Colonic mucosa (tissue), 4 donors: ENCODE results near the gene PCGF6. TPM values are rescaled to one million over a fixed set of nuclear protein-coding genes. Genes with fewer than 3 reads are reported as not detected.

ENCODE experiments used
- DNase-seq: peaks from one replicate; pipeline ENCODE4 v3.0.0-alpha.2; 2020
- H3K27ac ChIP-seq: fragments of 200-600 bp; one replicate; pipeline ENCODE4 v1.8.0; 2021
- H3K27me3 ChIP-seq: fragments of 200-600 bp; one replicate; pipeline ENCODE4 v1.8.0; 2021
- H3K36me3 ChIP-seq: fragments of 200-600 bp; one replicate; pipeline ENCODE4 v1.8.0; 2021
- H3K4me1 ChIP-seq: fragments of 200-600 bp; one replicate; pipeline ENCODE4 v1.8.0; 2021; ENCODE audit warnings: mild to moderate bottlenecking
- H3K4me3 ChIP-seq: fragments of 200-600 bp; one replicate; pipeline ENCODE4 v1.8.0; 2021
- H3K9ac ChIP-seq, 2 donors: one replicate each; pipeline ENCODE4 v1.7.0; 2013; ENCODE audit warnings: control low read depth in 2 of 2, low read depth in 2 of 2, low read length in 2 of 2
- H3K9me3 ChIP-seq: fragments of 200-600 bp; one replicate; pipeline ENCODE4 v1.8.0; 2021
- CTCF ChIP-seq: fragments of 200-600 bp; IDR thresholded peaks from one replicate; pipeline ENCODE4 v1.8.0; 2022; ENCODE audit warnings: antibody characterized with exemption, mild to moderate bottlenecking
- intact Hi-C: fragments of 100-400 bp; cut with DNase I; formaldehyde crosslinking; loops from one replicate; pipeline ENCODE4 v1.14.1; 2022
- total RNA-seq, 2 donors: library from RNA; stranded (reverse); fragmentation: NEBNext Ultra II Directional in 1 of 2; extraction: Animal tissue kit (Norgen Biotek cat#: 25700) in 1 of 2; gene quantifications; one replicate each; pipeline ENCODE4 v1.2.1, GENCODE V29; 2021
- donor health status: healthy.
- donor health status: DM: no; HTN: no; CAD: no.
- donor health status: DM: no; HTN: no; CAD: no.

Gene PCGF6
- total RNA-seq, 2 donors from 2014 or later: 7.6 to 8.6 TPM

GRCh38 chr10:103336370-103336769, 14.6 kb downstream of the PCGF6 start:
- Histone ChIP-seq H3K4me3 (no peak overlapping the region), H3K9me3 (no peaks in the 10 kb centered on the region), H3K36me3 (peaks cover 8% of the 10 kb centered on the region), H3K27me3 (no peaks in the 10 kb centered on the region), H3K27ac (no peak overlapping the region), H3K9ac (no peak overlapping the region), H3K4me1 (no peaks in the 10 kb centered on the region)
- DNase-seq: no peak
- no peak for TF ChIP-seq CTCF
- intact Hi-C loops: loop anchor here (10.0 kb wide), 1 partner anchor 422 kb away; the partner anchor contains the start of gene CNNM2

GRCh38 chr10:103334567-103334966, 16.4 kb downstream of the PCGF6 start:
- intact Hi-C loops: loop anchor here (10.0 kb wide), 1 partner anchor 420 kb away; the partner anchor contains the start of gene CNNM2
- H3K36me3 ChIP-seq: peaks cover 8% of the 10 kb centered on the region

GRCh38 chr10:103333934-103334520, 16.9 kb downstream of the PCGF6 start:
- H3K27ac ChIP-seq: no peak overlapping the region
- no peak for DNase-seq
- H3K27me3 ChIP-seq: no peaks in the 10 kb centered on the region
- H3K36me3 ChIP-seq: peaks cover 8% of the 10 kb centered on the region
- H3K4me1 ChIP-seq: no peaks in the 10 kb centered on the region
- intact Hi-C loops: loop anchor here (10.0 kb wide), 1 partner anchor 419 kb away; the partner anchor contains the start of gene CNNM2
- no peak overlapping the region for H3K4me3 ChIP-seq
- H3K9me3 ChIP-seq: no peaks in the 10 kb centered on the region
- H3K9ac ChIP-seq: no peak overlapping the region
- TF ChIP-seq CTCF: peak; percentile 59

More at GRCh38 chr10:103334567-103334966, 16.4 kb downstream of the PCGF6 start:
- Histone ChIP-seq H3K27me3 (no peaks in the 10 kb centered on the region), H3K27ac (no peak overlapping the region), H3K4me1 (no peaks in the 10 kb centered on the region), H3K9ac (no peak overlapping the region), H3K9me3 (no peaks in the 10 kb centered on the region), H3K4me3 (no peak overlapping the region)
- no peak for TF ChIP-seq CTCF
- DNase-seq: no peak

GRCh38 chr10:103327906-103328305, 23.0 kb downstream of the PCGF6 start:
- no peak overlapping the region for H3K4me3 ChIP-seq
- H3K4me1 ChIP-seq: no peaks in the 10 kb centered on the region
- TF ChIP-seq CTCF: no peak
- no peak overlapping the region for H3K27ac ChIP-seq
- intact Hi-C loops: no loop called here
- no peaks in the 10 kb centered on the region for H3K9me3 ChIP-seq
- no peak overlapping the region for H3K9ac ChIP-seq
- no peak for DNase-seq
- no peaks in the 10 kb centered on the region for H3K36me3 ChIP-seq
- no peaks in the 10 kb centered on the region for H3K27me3 ChIP-seq

GRCh38 chr10:103316087-103316486, 34.9 kb downstream of the PCGF6 start:
- no peak for DNase-seq
- Histone ChIP-seq H3K27ac (no peak overlapping the region), H3K4me1 (no peaks in the 10 kb centered on the region), H3K36me3 (no peaks in the 10 kb centered on the region), H3K9me3 (no peaks in the 10 kb centered on the region), H3K4me3 (no peak overlapping the region), H3K27me3 (no peaks in the 10 kb centered on the region), H3K9ac (no peak overlapping the region)
- intact Hi-C loops: no loop called here
- TF ChIP-seq CTCF: no peak
